ENCODE results near the gene GABRR2. TPM values are rescaled to one million over a fixed set of nuclear protein-coding genes. Genes with fewer than 3 reads are reported as not detected.
A peak's percentile ranks its signal among the peaks of the same experiment; 100 is the strongest.
"Not testable (repeated sequence)": the region's sequence is repeated elsewhere in the genome, so short reads cannot be mapped to it uniquely, and the experiment has no call there.

GABRR2 gene
- total RNA-seq, 4 donors from 2014 or later = 0.26 to 1.7 (median 0.95) TPM; not detected in 1

- intact Hi-C loops (cut with DNase I; ENCODE audit: low total_unique reads) = no loop called here
- no peak for TF ChIP-seq CTCF (IDR thresholded peaks at IDR 0.05)
- TF ChIP-seq POLR2A (IDR thresholded peaks at IDR 0.05) = no peak
Measured at GRCh38 chr6:89243331-89243629, 71.8 kb downstream of the GABRR2 start.

GRCh38 chr6:89242574-89243330 lies 72.3 kb downstream of the GABRR2 start:
- Histone ChIP-seq H3K27ac (no peak overlapping the region), H3K27me3 (no peaks in the 10 kb centered on the region), H3K9me3 (no peaks in the 10 kb centered on the region), H3K4me3 (no peak overlapping the region), H3K36me3 (no peaks in the 10 kb centered on the region), H3K4me1 (no peaks in the 10 kb centered on the region)
- TF ChIP-seq CTCF (IDR thresholded peaks at IDR 0.05) (peak; percentile 42 to 59 (median 50)), POLR2A (IDR thresholded peaks at IDR 0.05) (no peak)
- no peak for DNase-seq
- intact Hi-C loops (cut with DNase I; ENCODE audit: low total_unique reads) = no loop called here

More at GRCh38 chr6:89243331-89243629, 71.8 kb downstream of the GABRR2 start:
- Histone ChIP-seq H3K4me1 (no peaks in the 10 kb centered on the region), H3K9me3 (no peaks in the 10 kb centered on the region), H3K27ac (no peak overlapping the region), H3K4me3 (no peak overlapping the region), H3K36me3 (no peaks in the 10 kb centered on the region), H3K27me3 (no peaks in the 10 kb centered on the region)
- DNase-seq = no peak

GRCh38 chr6:89239338-89239737 lies 75.8 kb downstream of the GABRR2 start:
- Histone ChIP-seq H3K4me3 (no peak overlapping the region), H3K4me1 (no peaks in the 10 kb centered on the region), H3K9me3 (no peaks in the 10 kb centered on the region), H3K36me3 (no peaks in the 10 kb centered on the region), H3K27me3 (no peaks in the 10 kb centered on the region), H3K27ac (no peak overlapping the region)
- DNase-seq = no peak
- TF ChIP-seq CTCF (IDR thresholded peaks at IDR 0.05) (no peak), POLR2A (IDR thresholded peaks at IDR 0.05) (no peak)
- intact Hi-C loops (cut with DNase I; ENCODE audit: low total_unique reads) = loop anchor here (5.0 kb wide), 1 partner anchor 257 kb away; no protein-coding TSS in a partner anchor

GRCh38 chr6:89237158-89237557 lies 77.9 kb downstream of the GABRR2 start:
- no peaks in the 10 kb centered on the region for H3K9me3 ChIP-seq
- intact Hi-C loops (cut with DNase I; ENCODE audit: low total_unique reads) = loop anchor here (5.0 kb wide), 1 partner anchor 255 kb away; no protein-coding TSS in a partner anchor
- H3K4me1 ChIP-seq = no peaks in the 10 kb centered on the region

GRCh38 chr6:89233605-89234004 lies 81.5 kb downstream of the GABRR2 start:
- H3K36me3 ChIP-seq; H3K27me3 ChIP-seq; H3K9me3 ChIP-seq; H3K27ac ChIP-seq; H3K4me3 ChIP-seq; H3K4me1 ChIP-seq; intact Hi-C loops (cut with DNase I; ENCODE audit: low total_unique reads); DNase-seq: not testable (repeated sequence)

More at GRCh38 chr6:89237158-89237557, 77.9 kb downstream of the GABRR2 start:
- no peaks in the 10 kb centered on the region for H3K36me3 ChIP-seq
- no peak overlapping the region for H3K27ac ChIP-seq
- TF ChIP-seq CTCF (IDR thresholded peaks at IDR 0.05) = no peak
- TF ChIP-seq POLR2A (IDR thresholded peaks at IDR 0.05) = no peak
- H3K4me3 ChIP-seq = no peak overlapping the region
- DNase-seq = no peak
- H3K27me3 ChIP-seq = no peaks in the 10 kb centered on the region

All from uterus (tissue), 4 donors.